Fibroblast of skin of abdomen (primary cell): ENCODE results near the gene ASB11.
"Not testable (repeated sequence)": the region's sequence is repeated elsewhere in the genome, so short reads cannot be mapped to it uniquely, and the experiment has no call there.

Experiments
- DNase-seq: peaks from one replicate; pipeline ENCODE4 v3.0.0-alpha.2; 2013

Gene ASB11

GRCh38 chrX:15305899-15306298 is 9.5 kb downstream of the ASB11 start:
- not testable (repeated sequence) for DNase-seq

DNA sequence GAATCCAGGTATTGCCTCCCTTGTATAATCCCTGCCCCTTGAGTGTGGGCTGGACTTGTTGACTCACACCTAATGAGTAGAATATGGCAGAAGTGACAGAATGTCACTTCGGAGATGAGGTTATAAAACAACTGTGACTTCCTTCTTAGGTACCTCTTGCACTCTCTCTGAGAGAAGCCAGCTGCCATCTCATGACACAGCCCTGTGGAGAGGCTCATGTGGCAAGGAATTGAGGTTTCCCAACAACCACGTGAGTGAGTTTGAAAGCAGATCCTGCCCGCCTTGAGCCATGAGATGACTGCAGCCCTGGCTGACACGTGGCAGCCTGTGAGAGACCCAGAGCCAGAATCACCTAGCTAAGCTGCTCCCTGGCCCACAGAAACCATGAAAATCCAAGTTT is 13.5 kb downstream of the ASB11 start:
- peak; percentile 13 for DNase-seq

- peak; percentile 4 for DNase-seq
These were observed 15.2 kb downstream of the ASB11 start for GRCh38 chrX:15299941-15300851.

- DNase-seq, result no peak
These were observed 16.7 kb downstream of the ASB11 start for GRCh38 chrX:15298780-15299179.

DNA sequence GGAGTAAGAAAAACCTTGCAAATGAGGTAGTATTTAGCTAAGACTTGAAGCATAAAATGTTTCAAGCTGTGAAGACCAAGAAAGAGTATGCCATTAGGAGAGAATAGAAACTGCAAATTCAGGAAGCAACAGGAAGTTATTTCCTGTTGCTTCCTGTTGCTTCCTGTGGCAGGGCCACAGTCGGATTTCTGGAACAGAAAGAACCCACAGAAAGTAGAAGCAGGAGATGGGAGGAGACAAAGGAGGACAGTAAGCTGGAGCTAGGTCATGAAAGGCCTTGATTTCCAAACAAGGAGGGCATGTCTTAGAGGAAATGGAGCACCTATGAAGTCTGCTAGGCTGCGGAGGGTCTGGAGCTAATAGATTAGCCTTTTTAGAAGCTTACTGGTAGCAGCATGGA is 17.2 kb downstream of the ASB11 start:
- DNase-seq, result no peak

DNA sequence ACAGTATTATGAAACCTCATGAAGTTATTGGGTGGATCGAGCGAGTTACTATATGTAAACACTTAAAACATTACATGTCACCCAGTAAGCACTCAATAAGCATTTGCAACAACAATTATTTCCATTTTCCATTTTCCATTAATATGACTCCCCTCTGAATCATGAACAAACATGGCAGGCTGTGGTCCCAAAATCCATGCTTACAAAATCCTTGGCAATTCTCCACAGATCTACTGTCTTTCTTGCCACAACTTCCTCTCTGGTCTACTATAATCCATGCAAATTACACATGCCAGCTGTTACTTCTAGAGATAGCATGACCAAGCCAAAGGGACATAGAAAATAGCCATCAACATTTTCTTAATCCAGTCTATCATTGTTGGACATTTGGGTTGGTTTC is 22.0 kb downstream of the ASB11 start:
- no peak for DNase-seq

DNA sequence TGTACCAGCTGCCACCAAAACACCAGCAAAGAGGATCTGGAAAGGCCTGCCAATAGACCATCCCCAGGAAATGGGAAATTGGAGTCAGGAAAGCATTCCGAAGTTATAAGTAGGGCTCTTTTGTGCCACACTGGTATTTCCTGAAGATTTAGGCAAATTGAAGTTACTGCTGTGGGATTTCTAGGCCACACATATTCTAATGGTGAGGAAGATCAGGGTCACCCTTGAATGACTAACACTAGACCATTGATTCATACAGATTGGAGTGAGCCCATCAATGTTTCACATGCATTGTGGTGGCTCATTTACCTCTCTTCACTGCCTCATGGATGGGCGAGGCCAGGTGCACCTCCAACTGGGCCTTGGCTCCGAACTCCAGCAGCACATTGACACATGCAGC is 22.6 kb downstream of the ASB11 start:
- peak; percentile 2 for DNase-seq

- DNase-seq, result no peak
These were observed 37.8 kb downstream of the ASB11 start for GRCh38 chrX:15277604-15278003.

- DNase-seq, result no peak
These were observed 40.5 kb downstream of the ASB11 start for GRCh38 chrX:15274946-15275345.

DNA sequence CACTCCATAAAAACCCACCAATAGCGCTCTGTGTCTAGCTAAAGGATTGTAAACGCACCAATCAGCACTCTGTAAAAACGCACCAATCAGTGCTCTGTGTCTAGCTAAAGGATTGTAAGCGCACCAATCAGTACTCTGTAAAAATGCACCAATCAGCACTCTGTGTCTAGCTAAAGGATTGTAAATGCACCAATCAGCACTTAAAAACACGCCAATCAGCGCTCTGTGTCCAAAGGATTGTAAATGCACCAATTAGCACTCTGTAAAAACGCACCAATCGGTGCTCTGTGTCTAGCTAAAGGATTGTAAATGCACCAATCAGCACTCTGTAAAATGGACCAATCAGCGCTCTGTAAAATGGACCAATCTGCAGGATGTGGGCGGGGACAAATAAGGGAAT is 42.2 kb downstream of the ASB11 start:
- DNase-seq, result not testable (repeated sequence)

GRCh38 chrX:15271757-15272156 is 43.7 kb downstream of the ASB11 start:
- DNase-seq, result no peak

GRCh38 chrX:15269618-15270521 is 45.6 kb downstream of the ASB11 start, which contains the start of gene ASB9:
Gene ASB9, minus strand, starts transcription at chrX:15270083. Its CDS starts 209 bp downstream, at chrX:15269874.
- peak; percentile 51 for DNase-seq

GRCh38 chrX:15269120-15269519 is 46.3 kb downstream of the ASB11 start:
- DNase-seq, result no peak

DNA sequence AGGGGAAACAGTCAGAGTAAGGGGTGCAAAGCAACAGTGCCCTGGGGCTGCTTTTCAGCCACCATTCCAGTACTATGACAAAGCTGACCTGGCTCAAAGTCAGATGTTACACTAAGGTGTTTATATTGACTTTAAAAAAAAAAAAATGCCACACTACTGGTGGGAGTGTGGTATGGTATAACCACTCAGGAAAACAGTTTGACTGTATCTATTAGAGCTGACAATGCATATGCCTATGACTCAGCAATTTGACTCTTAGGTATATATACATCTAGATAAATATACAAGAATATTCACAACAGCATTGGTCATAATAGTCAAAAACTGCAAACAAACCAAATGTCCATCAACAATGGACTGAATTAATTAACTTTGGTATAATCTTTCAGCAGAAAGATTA is 60.6 kb downstream of the ASB11 start:
- DNase-seq, result no peak

GRCh38 chrX:15245896-15246295 is 69.5 kb downstream of the ASB11 start:
- DNase-seq, result no peak

- DNase-seq, result no peak
These were observed 71.0 kb downstream of the ASB11 start for GRCh38 chrX:15244421-15244820.

- peak; percentile 36 for DNase-seq
These were observed 72.4 kb downstream of the ASB11 start for GRCh38 chrX:15242899-15243555.

DNA sequence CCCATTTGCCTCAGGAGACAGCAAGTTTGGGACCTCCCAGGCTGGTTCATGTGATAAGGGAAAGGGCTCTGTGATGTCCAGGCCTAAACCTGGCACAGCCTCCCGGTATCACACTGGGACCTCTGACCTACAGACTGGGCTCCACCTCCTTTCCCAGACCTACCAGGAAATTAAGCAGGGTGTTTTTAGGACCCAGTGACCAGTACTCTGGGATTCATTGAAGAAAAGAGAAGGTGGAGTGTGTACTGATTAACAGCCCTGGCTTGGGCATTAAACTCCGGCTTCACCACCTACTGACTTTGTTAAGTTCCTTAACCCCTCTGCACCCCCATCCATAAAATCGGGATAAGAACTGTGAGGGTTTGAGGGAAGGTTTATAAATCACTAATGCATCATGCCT is 74.1 kb downstream of the ASB11 start:
- DNase-seq, result no peak

DNA sequence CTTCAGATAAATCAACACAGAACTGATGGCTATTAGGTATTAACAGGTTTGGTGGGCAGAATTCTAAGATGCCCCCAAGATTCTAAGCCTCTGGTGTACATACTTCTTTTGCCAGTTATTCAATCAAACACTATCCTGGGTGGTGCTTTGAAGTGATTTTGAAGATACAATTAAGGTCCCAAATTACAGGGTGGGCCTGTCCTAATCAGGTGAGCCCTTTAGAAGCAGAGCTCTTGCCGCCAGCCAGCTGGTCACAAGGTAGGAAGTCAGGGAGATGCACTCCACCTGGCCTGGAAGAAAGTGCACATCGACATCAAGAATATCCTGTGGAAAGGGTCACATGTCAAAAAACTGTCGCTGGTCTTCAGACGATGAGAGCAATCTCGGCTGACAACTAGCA is 75.0 kb downstream of the ASB11 start:
- no peak for DNase-seq

GRCh38 chrX:15236146-15236545 is 79.3 kb downstream of the ASB11 start:
- DNase-seq, result no peak

DNA sequence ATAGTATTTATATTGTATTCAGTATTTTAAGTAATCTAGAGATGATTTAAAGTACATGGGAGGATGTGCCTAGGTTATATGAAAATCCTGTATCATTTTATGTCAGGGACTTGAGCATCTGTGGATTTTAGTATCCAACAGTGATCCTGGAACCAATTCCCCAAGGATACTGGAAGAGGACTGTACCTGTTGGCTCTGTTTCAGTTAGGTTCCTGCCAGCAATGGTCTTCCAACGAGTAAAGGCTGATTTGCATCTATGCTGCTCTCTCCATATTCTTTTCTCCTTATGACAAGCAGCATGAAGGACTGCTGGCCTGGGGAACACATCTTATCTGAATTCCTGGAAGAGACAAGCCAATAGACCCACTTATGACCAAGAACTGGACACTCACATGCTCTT is 80.4 kb downstream of the ASB11 start:
- DNase-seq, result no peak

- DNase-seq, result no peak
These were observed 81.9 kb downstream of the ASB11 start for GRCh38 chrX:15233416-15234015.
